Trophoblast cell (in vitro differentiated cells and primary cell): ENCODE data around the gene MYF5.

Source experiments
- DNase-seq, 2 donors: peaks; one replicate each; pipeline ENCODE4 v3.0.0-alpha.2; 2016
- H2AFZ ChIP-seq: 2 replicates; pipeline ENCODE4 v1.6.1; 2013; ENCODE audit warnings: low read length, moderate library complexity, mild to moderate bottlenecking; ENCODE audit not compliant: insufficient read depth, poor library complexity
- H2AK5ac ChIP-seq: 2 replicates; pipeline ENCODE4 v1.6.1; 2013; ENCODE audit warnings: mild to moderate bottlenecking, low read length
- H2BK120ac ChIP-seq: 2 replicates; pipeline ENCODE4 v1.6.1; 2013; ENCODE audit warnings: low read length, mild to moderate bottlenecking, moderate library complexity; ENCODE audit not compliant: insufficient read depth, poor library complexity
- H2BK12ac ChIP-seq: 2 replicates; pipeline ENCODE4 v1.6.1; 2013; ENCODE audit warnings: mild to moderate bottlenecking, low read length, moderate library complexity
- H2BK5ac ChIP-seq: 2 replicates; pipeline ENCODE4 v1.6.1; 2013; ENCODE audit warnings: low read length, low read depth, moderate library complexity, mild to moderate bottlenecking; ENCODE audit not compliant: poor library complexity
- H3K14ac ChIP-seq: 2 replicates; pipeline ENCODE4 v1.6.1; 2013; ENCODE audit warnings: mild to moderate bottlenecking, low read length
- H3K18ac ChIP-seq: 2 replicates; pipeline ENCODE4 v1.6.1; 2013; ENCODE audit warnings: mild to moderate bottlenecking, low read length
- H3K23ac ChIP-seq: 2 replicates; pipeline ENCODE4 v1.6.1; 2013; ENCODE audit warnings: low read length
- H3K27ac ChIP-seq: 2 replicates; pipeline ENCODE4 v1.5.1; 2013; ENCODE audit warnings: low read depth, mild to moderate bottlenecking, inconsistent platforms, low read length, moderate library complexity
- H3K27me3 ChIP-seq: 2 replicates; pipeline ENCODE4 v1.6.1; 2013; ENCODE audit warnings: inconsistent platforms, mild to moderate bottlenecking, low read length, moderate library complexity; ENCODE audit not compliant: insufficient read depth
- H3K36me3 ChIP-seq, 2 experiments: 1 replicate in 1 of 2; 2 replicates in 1 of 2; pipeline ENCODE4 v1.6.1; 2013; ENCODE audit warnings: low read length in 2 of 2, mild to moderate bottlenecking in 2 of 2, moderate library complexity in 1 of 2; ENCODE audit not compliant: insufficient read depth in 2 of 2, control insufficient read depth in 1 of 2
- H3K4ac ChIP-seq: 2 replicates; pipeline ENCODE4 v1.6.1; 2013; ENCODE audit warnings: low read depth, mild to moderate bottlenecking, low read length, moderate library complexity
- H3K4me1 ChIP-seq, 2 experiments: 1 replicate in 1 of 2; 2 replicates in 1 of 2; pipeline ENCODE4 v1.6.1; 2013; ENCODE audit warnings: low read length in 2 of 2, mild to moderate bottlenecking in 2 of 2, moderate library complexity in 1 of 2; ENCODE audit not compliant: insufficient read depth in 2 of 2, control insufficient read depth in 1 of 2
- H3K4me2 ChIP-seq: 2 replicates; pipeline ENCODE4 v1.6.1; 2013; ENCODE audit warnings: inconsistent platforms, mild to moderate bottlenecking, low read length, moderate library complexity
- H3K4me3 ChIP-seq: 2 replicates; pipeline ENCODE4 v1.5.1; 2013; ENCODE audit warnings: mild to moderate bottlenecking, low read depth, low read length, inconsistent platforms
- H3K79me1 ChIP-seq: one replicate; pipeline ENCODE4 v1.6.1; 2013; ENCODE audit warnings: low read length
- H3K79me2 ChIP-seq: 2 replicates; pipeline ENCODE4 v1.6.1; 2013; ENCODE audit warnings: low read length, mild to moderate bottlenecking; ENCODE audit not compliant: control insufficient read depth, insufficient read depth, poor library complexity
- H3K9ac ChIP-seq: 2 replicates; pipeline ENCODE4 v1.6.1; 2013; ENCODE audit warnings: mild to moderate bottlenecking, low read length
- H3K9me3 ChIP-seq: 2 replicates; pipeline ENCODE4 v1.6.1; 2013; ENCODE audit warnings: low read depth, mild to moderate bottlenecking, control low read depth, inconsistent platforms, low read length; ENCODE audit not compliant: insufficient read depth
- H4K12ac ChIP-seq: 2 replicates; pipeline ENCODE4 v1.6.1; 2013; ENCODE audit warnings: low read depth, mild to moderate bottlenecking, low read length, moderate library complexity
- H4K8ac ChIP-seq: 2 replicates; pipeline ENCODE4 v1.6.1; 2013; ENCODE audit warnings: low read depth, mild to moderate bottlenecking, low read length, moderate library complexity
- H4K91ac ChIP-seq: one replicate; pipeline ENCODE4 v1.6.1; 2013; ENCODE audit warnings: low read depth, mild to moderate bottlenecking, low read length, moderate library complexity
- WGBS: extraction: QIAGEN DNeasy Blood & Tissue Kit; methylation state at CpG from one replicate; pipeline ENCODE4 v1.1.7; 2013; ENCODE audit warnings: missing lambda C conversion rate; ENCODE audit not compliant: insufficient read length, insufficient coverage; ENCODE audit errors: extremely low coverage; 5-methylcytosine and 5-hydroxymethylcytosine counted together

Gene MYF5

GRCh38 chr12:80707830-80708258, 8.9 kb upstream of the MYF5 start:
- no peak overlapping the region for H4K91ac ChIP-seq
- no peaks in the 10 kb centered on the region for H3K79me1 ChIP-seq
- peaks cover 5 to 9% of the 10 kb centered on the region in 2 experiments for H3K4me1 ChIP-seq
- no peak overlapping the region for H2BK12ac ChIP-seq
- H3K14ac ChIP-seq = no peak overlapping the region
- peaks cover 3% of the 10 kb centered on the region for H3K9me3 ChIP-seq
- no peak for DNase-seq
- H2BK120ac ChIP-seq = no peak overlapping the region
- no peak overlapping the region for H3K4me3 ChIP-seq
- no peak overlapping the region for H3K23ac ChIP-seq
- H2AFZ ChIP-seq = no peak overlapping the region
- H3K9ac ChIP-seq = no peak overlapping the region
- no peaks in the 10 kb centered on the region for H3K79me2 ChIP-seq
- no peak overlapping the region for H2AK5ac ChIP-seq
- H4K8ac ChIP-seq = no peak overlapping the region
- no peak overlapping the region for H3K27ac ChIP-seq
- H3K18ac ChIP-seq = no peak overlapping the region
- peak overlapping the region; percentile 64 for H3K4me2 ChIP-seq
- H3K27me3 ChIP-seq = peaks cover 33% of the 10 kb centered on the region
- no CpG with 5 or more reads among the region's 21 CpGs for WGBS
- H4K12ac ChIP-seq = no peak overlapping the region
- no peak overlapping the region for H3K4ac ChIP-seq
- H2BK5ac ChIP-seq = no peak overlapping the region
- no peaks in the 10 kb centered on the region for H3K36me3 ChIP-seq

DNA sequence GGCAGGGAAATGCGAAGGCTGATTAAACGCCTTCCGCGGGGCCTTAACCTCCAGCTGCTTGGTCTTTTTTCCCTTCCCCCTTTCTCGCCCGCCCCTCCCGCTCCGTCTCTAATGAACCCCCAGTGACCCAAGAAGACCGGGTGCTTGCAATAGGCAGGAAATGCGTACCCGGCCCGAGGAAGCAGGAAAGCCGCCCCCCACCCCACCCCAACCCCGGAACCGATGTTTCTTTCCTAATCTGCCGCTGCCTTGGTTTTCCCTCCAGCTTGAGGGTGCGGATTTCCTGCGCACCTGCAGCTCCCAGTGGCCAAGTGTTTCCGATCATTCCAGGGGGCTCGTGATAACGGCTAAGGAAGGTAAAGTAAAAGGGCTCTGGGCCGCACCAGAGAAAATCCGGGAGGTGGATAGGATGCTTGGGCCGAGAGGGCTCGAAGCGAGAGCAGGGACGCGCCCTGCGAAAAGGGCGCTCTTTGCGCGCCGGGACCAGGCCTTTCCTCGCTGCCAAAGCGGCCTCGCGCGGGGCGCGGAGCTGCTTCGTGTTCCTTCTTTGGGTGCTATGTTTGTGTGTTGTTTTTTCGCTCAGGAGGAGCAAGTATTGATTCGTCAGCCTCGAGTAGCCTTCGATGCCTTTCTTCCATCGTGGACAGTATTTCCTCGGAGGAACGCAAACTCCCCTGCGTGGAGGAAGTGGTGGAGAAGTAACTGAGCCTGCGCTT, 8.3 kb upstream of the MYF5 start:
- Histone ChIP-seq H4K12ac (no peak overlapping the region), H3K14ac (no peak overlapping the region), H3K27ac (no peak overlapping the region), H3K36me3 (no peaks in the 10 kb centered on the region), H3K79me1 (no peaks in the 10 kb centered on the region), H4K8ac (no peak overlapping the region), H3K23ac (peak overlapping the region; percentile 63), H2AFZ (no peak overlapping the region), H3K4me1 (peaks cover 4 to 5% of the 10 kb centered on the region in 2 experiments), H3K4me2 (peak overlapping the region; percentile 64), H2BK120ac (no peak overlapping the region), H4K91ac (no peak overlapping the region), H3K27me3 (peaks cover 33% of the 10 kb centered on the region), H3K4ac (no peak overlapping the region), H2BK12ac (no peak overlapping the region), H2AK5ac (no peak overlapping the region), H3K18ac (no peak overlapping the region), H3K9ac (no peak overlapping the region), H3K4me3 (peak overlapping the region; percentile 19), H3K9me3 (peaks cover 3% of the 10 kb centered on the region), H2BK5ac (no peak overlapping the region), H3K79me2 (no peaks in the 10 kb centered on the region)
- WGBS = no CpG with 5 or more reads among the region's 50 CpGs
- no peak for DNase-seq

DNA sequence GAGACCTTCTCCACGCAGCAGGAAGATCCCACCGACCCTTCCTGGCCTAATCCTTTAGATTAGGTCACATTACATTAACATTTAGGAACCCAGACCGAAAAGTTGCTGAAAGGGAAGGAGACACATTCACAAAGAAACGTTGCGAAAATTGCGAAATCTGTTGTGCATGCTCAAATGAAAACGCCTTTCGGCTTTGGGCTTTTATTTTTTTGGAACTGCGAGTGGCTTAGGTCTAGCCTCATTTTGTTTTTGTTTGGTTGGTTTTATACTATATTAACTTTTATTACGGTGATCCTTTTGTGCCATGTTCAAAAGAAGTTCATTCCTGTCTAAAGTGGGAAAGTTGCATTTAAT, 7.8 kb upstream of the MYF5 start:
- Histone ChIP-seq H4K91ac (no peak overlapping the region), H2AFZ (no peak overlapping the region), H3K9me3 (peaks cover 3% of the 10 kb centered on the region), H3K9ac (no peak overlapping the region), H3K4ac (no peak overlapping the region), H3K79me1 (no peaks in the 10 kb centered on the region), H3K79me2 (no peaks in the 10 kb centered on the region), H2AK5ac (no peak overlapping the region), H3K4me3 (no peak overlapping the region), H2BK5ac (no peak overlapping the region), H3K4me1 (peaks cover 4 to 5% of the 10 kb centered on the region in 2 experiments), H4K12ac (no peak overlapping the region), H4K8ac (no peak overlapping the region), H2BK120ac (no peak overlapping the region), H2BK12ac (no peak overlapping the region), H3K14ac (no peak overlapping the region), H3K23ac (peak overlapping the region; percentile 63), H3K27me3 (peaks cover 33% of the 10 kb centered on the region), H3K27ac (no peak overlapping the region), H3K18ac (no peak overlapping the region), H3K36me3 (no peaks in the 10 kb centered on the region), H3K4me2 (peak overlapping the region; percentile 64)
- DNase-seq = no peak
- WGBS = no CpG with 5 or more reads among the region's 10 CpGs

DNA sequence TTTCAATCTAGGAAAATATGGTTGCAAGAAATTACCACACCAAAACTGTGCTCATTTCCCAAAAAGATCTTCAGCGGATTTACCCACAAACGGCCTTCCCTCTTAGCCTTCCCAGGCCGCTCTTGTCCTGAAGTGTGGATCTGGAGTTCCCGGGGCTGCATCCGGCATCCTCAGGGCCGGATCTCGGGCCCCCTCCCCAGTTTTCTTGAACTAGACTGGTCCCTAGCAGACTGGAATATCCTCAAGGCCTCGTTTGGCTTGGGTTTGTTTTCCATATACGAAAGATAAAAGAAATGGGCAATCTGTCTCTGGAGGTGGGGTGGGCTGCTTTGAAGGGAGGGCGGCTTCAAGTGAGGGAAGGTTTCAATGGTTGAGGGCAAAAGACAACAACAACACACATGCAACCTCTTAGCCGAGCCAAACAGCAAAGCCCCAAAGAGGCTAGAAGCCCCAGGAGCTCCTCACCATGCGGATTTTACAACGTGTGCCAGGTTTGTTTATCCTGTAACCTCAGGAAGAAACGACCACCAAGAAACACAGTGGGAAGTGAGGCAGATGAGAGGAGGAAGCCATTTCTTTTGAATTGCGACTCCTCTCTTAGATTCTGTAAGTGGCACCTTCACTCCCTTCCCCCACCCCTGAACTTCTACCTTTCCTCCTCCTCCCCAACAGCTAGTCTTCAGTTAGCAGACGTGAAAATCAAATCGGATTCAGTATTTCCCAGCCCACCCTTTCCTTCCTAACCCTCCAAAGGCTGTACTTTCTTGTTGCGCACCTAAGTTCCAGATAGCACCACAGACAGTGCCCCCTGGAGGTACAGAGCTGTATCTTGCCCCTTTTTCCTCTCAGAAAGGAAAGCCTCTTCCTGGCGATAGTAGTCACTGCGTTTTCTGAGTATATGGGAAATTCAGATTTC, 6.6 kb upstream of the MYF5 start:
- Histone ChIP-seq H3K79me1 (no peaks in the 10 kb centered on the region), H3K4me3 (no peak overlapping the region), H3K4me2 (peak overlapping the region; percentile 45)

More for the DNA sequence above, 6.6 kb upstream of the MYF5 start:
- H3K18ac ChIP-seq = no peak overlapping the region
- WGBS = no CpG with 5 or more reads among the region's 20 CpGs
- H3K36me3 ChIP-seq = no peaks in the 10 kb centered on the region
- H3K79me2 ChIP-seq = no peaks in the 10 kb centered on the region
- H2BK12ac ChIP-seq = no peak overlapping the region
- peak in 1 of 2 donors; percentile 18 for DNase-seq
- H3K27me3 ChIP-seq = peaks cover 33% of the 10 kb centered on the region
- no peak overlapping the region for H4K8ac ChIP-seq
- no peak overlapping the region for H2BK120ac ChIP-seq
- no peak overlapping the region for H3K4ac ChIP-seq
- no peak overlapping the region for H3K27ac ChIP-seq
- no peak overlapping the region for H2AFZ ChIP-seq
- H3K4me1 ChIP-seq = peaks cover 4 to 5% of the 10 kb centered on the region in 2 experiments
- no peak overlapping the region for H3K9ac ChIP-seq
- H2BK5ac ChIP-seq = no peak overlapping the region
- no peak overlapping the region for H4K12ac ChIP-seq
- no peak overlapping the region for H3K23ac ChIP-seq
- peaks cover 3% of the 10 kb centered on the region for H3K9me3 ChIP-seq
- no peak overlapping the region for H4K91ac ChIP-seq
- H3K14ac ChIP-seq = no peak overlapping the region
- H2AK5ac ChIP-seq = no peak overlapping the region
